Hematopoietic multipotent progenitor cell treated with erythropoietin and hydrocortisone succinate and interleukin-3 and kit ligand, for 17 days (in vitro differentiated cells): Measurements from ENCODE around the gene ATP9B.

Source experiments
- DNase-seq: peaks from one replicate; pipeline ENCODE4 v3.0.0-alpha.2; 2015; ENCODE audit warnings: low spot score

ATP9B gene

GRCh38 chr18:79199691-79200374 is 130.6 kb downstream of the ATP9B start:
- no peak for DNase-seq

- DNase-seq = peak; percentile 41
These were observed 131.5 kb downstream of the ATP9B start for GRCh38 chr18:79200546-79201268.

DNA sequence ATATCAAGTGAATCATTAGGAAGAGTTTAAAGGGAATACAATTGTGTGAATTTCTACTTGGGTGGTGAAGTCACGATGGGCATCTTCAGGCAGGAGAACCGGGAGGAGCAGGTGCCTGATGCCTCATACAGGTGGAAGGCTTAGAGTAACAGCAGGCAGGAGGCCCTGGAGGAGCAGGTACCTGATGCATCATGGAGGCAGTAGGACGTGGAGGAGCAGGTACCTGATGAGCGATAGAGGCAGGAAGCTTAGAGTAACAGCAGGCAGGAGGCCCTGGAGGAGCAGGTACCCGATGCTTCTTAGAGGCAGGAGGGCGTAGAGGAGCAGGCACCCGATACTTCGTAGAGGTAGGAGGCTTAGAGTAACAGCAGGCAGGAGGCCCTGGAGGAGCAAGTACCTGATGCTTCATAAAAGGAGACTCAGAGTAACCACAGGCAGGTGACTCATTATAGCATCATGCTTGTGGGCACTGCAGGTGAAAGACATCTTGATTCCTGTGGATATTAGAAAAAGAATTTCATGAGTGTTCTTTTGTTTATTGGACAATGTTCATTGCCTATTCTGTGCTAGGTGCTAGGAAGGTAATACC is 133.9 kb downstream of the ATP9B start:
- DNase-seq = no peak

DNA sequence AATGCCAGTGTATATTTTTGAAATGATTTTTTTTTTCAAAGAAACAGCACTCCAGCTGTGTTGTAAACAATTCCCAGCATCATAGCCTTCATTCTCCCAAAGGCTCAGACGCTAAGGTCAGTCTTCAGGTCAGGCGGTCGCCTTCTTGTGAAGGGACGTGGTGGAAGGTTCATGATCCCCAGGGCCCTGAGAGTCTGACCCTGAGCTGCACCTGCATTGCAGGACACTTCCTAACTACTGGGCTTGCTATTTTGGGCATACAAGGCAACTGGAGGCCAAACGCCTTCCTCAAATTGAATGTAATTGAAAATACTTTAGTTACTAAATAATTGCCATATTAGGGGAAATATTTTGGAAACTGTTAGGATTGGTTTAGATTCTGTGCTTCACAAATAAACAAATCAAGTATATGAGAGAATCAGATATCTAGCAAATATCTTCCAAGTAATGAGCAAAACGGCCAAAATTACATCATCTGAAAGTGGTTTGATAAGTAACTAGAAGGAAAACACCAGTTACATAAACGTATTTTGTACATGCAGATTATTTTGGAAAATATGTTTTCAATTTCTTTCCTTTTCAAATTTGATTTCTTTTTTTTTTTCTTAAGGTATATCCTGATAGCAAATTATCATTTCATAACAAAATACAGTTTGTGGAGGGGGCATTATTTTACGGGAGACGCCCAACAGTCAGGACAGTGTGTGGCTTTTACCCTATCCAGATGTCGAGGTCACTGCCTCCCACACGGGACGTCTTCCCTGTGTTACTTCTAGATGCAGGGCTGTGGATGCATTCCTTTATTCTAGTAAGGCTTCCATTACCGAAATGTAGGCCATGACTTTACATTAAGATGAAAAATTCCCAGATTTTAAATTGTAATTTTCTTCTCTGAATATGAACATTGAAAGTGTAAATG is 136.0 kb downstream of the ATP9B start:
- DNase-seq = no peak

GRCh38 chr18:79206444-79206843 is 137.2 kb downstream of the ATP9B start:
- DNase-seq = no peak

- no peak for DNase-seq
These were observed 139.7 kb downstream of the ATP9B start for GRCh38 chr18:79208906-79209305.

- no peak for DNase-seq
These were observed 141.1 kb downstream of the ATP9B start for GRCh38 chr18:79210002-79210910.

DNA sequence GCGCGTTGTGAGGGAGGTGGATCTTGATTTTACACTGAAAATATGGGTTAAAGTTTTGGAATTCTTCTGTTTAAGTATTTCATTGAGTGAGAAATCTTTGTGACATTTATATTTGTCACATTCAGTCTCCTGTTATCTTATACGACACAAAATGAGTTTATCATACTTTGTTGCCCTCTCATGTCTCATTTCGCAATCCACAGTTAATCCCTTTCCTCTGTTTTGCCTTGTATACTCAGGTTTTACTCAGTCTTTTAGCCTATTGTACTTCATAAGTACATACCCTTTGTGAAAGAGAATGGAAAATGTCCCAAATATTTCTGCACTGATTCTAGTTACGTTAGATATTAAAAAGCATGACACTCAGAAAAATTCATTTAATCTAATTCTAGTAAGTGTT is 142.7 kb downstream of the ATP9B start:
- DNase-seq = no peak

DNA sequence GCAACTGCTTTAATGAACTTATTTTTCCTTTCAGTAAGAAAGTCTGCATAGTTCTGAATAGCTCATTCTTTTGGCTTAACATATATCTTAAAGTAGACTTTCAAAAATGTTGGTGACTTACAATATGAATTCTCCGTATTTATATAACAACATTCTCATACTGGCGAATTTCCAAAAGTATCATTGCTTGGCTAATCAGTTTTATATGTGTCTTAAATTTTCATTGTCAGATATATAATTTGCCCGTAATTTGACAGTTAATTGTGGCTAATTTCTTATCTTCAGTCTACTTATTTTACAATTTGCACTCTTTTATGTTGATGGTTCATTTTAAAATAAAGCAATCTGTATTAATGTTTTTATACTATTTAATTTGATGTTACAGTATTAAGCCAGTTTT is 144.9 kb downstream of the ATP9B start:
- no peak for DNase-seq

DNA sequence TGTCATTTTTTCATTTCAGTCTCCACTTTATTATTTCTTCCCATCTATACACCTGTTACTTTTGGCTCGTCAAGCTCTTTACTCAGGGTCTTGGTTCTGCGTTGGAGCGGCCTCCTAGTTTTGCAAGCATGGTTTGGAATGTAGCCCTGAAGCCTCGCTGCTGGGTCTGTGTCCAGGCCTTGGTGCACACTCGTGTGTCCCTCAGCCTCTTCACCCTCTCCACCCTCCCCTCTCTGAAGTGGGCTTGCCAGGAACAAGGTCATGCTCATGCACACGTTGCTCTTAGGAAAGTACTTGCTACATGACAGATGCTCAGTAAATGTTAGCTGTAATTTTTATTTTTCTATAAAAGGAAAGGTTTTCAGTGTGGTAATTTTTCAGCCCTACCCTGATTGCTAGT is 147.0 kb downstream of the ATP9B start:
- no peak for DNase-seq

- DNase-seq = no peak
These were observed 148.9 kb downstream of the ATP9B start for GRCh38 chr18:79217979-79218604.

- no peak for DNase-seq
These were observed 149.5 kb downstream of the ATP9B start for GRCh38 chr18:79218605-79219190.

- no peak for DNase-seq
These were observed 151.9 kb downstream of the ATP9B start for GRCh38 chr18:79221136-79221535.

GRCh38 chr18:79222790-79223189 is 153.6 kb downstream of the ATP9B start:
- no peak for DNase-seq

DNA sequence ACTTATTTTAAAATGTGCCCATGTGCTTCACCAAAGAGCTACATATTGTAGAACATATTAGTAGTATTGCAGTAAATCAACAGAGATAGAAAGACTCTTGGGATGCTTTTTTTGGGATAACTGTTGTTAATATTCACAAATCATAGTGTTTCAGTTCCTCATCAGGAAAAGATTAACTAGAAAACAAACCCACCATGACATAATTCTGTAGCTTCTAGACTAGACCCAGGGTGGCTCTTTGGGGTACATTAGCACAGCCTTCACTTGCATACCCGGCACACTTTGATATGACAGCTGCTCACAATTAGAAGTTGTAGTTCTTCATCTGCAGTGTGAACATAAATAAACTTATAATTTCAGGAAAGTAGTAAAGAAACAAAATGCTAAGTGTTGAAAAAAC is 154.2 kb downstream of the ATP9B start:
- DNase-seq = no peak

- DNase-seq = no peak
These were observed 155.2 kb downstream of the ATP9B start for GRCh38 chr18:79224381-79224780.

DNA sequence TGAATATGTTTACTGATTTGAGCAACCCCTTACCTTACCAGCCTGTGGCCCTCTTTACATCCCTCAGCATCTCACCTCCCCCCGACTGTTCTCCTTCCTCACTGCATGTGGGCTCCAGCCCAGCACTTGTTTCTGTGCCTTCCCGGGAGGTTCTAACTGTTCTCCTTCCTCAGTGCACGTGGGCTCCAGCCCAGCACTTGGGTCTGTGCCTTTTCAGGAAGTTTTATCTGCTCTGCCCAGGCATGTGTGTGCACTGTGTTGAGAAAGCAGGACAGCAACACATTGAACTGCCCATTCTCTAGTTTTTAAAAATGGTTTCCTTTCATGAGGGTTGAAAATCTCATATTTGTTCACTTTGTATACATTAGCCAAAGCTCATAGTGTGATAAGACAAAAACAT is 158.4 kb downstream of the ATP9B start:
- no peak for DNase-seq

DNA sequence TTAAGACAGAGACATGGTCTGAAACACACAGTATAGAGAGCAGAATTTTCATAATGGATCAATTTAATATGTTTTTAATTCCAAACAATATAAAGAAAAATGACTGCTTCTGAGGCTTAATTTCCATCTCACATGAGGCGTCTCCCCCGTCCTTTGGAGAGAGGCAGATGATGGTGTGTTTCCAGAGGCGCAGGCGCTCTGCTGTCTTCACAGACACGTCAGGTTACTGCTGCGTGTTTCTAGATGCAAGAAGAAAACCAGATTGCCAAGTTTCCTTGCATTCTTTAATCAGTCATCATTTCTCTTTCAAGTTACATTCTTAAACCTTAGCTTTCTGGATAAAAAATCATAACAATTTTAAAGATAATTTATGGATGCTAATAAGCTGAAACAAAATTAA is 160.2 kb downstream of the ATP9B start:
- no peak for DNase-seq

- no peak for DNase-seq
These were observed 165.2 kb downstream of the ATP9B start for GRCh38 chr18:79234438-79234837.

DNA sequence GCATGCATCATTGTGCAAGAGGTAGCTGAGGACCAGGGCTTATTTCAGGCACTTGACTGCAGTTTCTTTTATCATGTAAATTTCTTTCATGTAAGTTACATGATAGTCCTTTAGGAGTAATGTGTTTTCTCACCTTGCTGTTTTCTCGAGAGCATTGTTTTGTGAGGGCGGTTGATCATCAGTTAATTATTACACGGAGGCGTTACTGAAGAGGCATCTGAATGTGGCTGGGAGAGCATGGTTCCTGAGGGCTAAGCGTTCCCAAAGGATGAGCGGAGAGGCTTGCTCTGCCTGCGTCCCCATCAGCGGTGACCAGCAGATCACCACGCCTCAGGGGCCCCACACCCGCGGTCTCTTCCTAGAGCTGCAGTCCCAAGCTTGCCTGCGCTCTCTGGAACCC is 170.4 kb downstream of the ATP9B start:
- no peak for DNase-seq
